K562 (cell line): ENCODE data around the gene TNFAIP3. TPM values are rescaled to one million over a fixed set of nuclear protein-coding genes. Genes with fewer than 3 reads are reported as not detected.
A peak's percentile ranks its signal among the peaks of the same experiment; 100 is the strongest.

Experiments
- ATAC-seq: fragments of 200-7000 bp; cut with Tn5 transposase; 3 replicates; pipeline ENCODE4 v1.9.1; 2020; ENCODE audit warnings: moderate library complexity
- BruUV-seq: library from RNA; stranded (reverse); fragments of 400-500 nt; replicated peaks from 2 replicates; lab custom pipeline; 2021; lab: Mats Ljungman, UMichigan
- CTCF ChIA-PET: fragments of 300-600 bp; formaldehyde crosslinking; extraction: SDS; loops from one replicate; lab custom pipeline; 2021; ENCODE audit warnings: low intra/inter-chr PET ratio; lab: Yijun Ruan, JAX
- POLR2A ChIA-PET: fragments of 300-600, 350-650 bp; sonication (Branson Sonifier 250); formaldehyde crosslinking; extraction: SDS; loops from one replicate; lab custom pipeline; 2021; ENCODE audit warnings: antibody characterized with exemption, inconsistent platforms; lab: Yijun Ruan, JAX
- DNase-seq, 4 experiments: peaks; one replicate each; pipeline versions ENCODE4 v3.0.0 to v3.0.0-alpha.2; 2011 to 2018; ENCODE audit warnings: low spot score in 3 of 4, mixed read lengths in 3 of 4; ENCODE audit errors: extremely low read depth in 1 of 4
- FAIRE-seq: peaks from 2 replicates; lab custom pipeline; 2011; peaks lifted over from hg19 to GRCh38; lab: Jason Lieb, UNC
- H2AFZ ChIP-seq: 2 replicates; pipeline ENCODE4 v1.6.0; 2011; ENCODE audit warnings: low read depth, low read length, control low read depth, inconsistent platforms
- H3K27ac ChIP-seq: fragments of 200-600 bp; 3 replicates; pipeline ENCODE4 v1.8.0; 2011; ENCODE audit warnings: low read depth, mild to moderate bottlenecking, control low read depth, inconsistent platforms, low read length, moderate library complexity, mixed read lengths; ENCODE audit errors: extremely low read depth
- H3K27me3 ChIP-seq, 2 experiments: fragments of 300-600 bp in 1 of 2; 2 replicates in 1 of 2; 3 replicates in 1 of 2; pipeline versions ENCODE4 v1.6.0 to v1.8.0; 2011; ENCODE audit warnings: inconsistent platforms in 2 of 2, low read length in 2 of 2, mild to moderate bottlenecking in 1 of 2, mixed read lengths in 1 of 2, moderate library complexity in 1 of 2; ENCODE audit not compliant: control insufficient read depth in 2 of 2, insufficient read depth in 2 of 2
- H3K36me3 ChIP-seq: fragments of 300-600 bp; 3 replicates; pipeline ENCODE4 v1.8.0; 2011; ENCODE audit warnings: mild to moderate bottlenecking, low read length, inconsistent platforms; ENCODE audit not compliant: control insufficient read depth, insufficient read depth
- H3K4me1 ChIP-seq, 2 experiments: fragments of 200-600 bp in 1 of 2; replicated peaks in 1 of 2; 2 replicates in 1 of 2; 3 replicates in 1 of 2; pipeline versions ENCODE4 v1.5.1 to v1.8.0; 2011; ENCODE audit warnings: inconsistent platforms in 2 of 2, low read length in 2 of 2, mild to moderate bottlenecking in 1 of 2, mixed read lengths in 1 of 2, moderate library complexity in 1 of 2; ENCODE audit not compliant: control insufficient read depth in 2 of 2, insufficient read depth in 2 of 2
- H3K4me2 ChIP-seq: 2 replicates; pipeline ENCODE4 v1.6.1; 2011; ENCODE audit warnings: low read length, control low read depth, inconsistent platforms, mixed read lengths; ENCODE audit not compliant: insufficient read depth
- H3K4me3 ChIP-seq: fragments of 200-600 bp; sonication (generic), shearing (Covaris generic); 2 replicates; pipeline ENCODE4 v1.5.1; 2016; ENCODE audit warnings: control low read depth, inconsistent platforms
- H3K79me2 ChIP-seq: fragments of 200-600 bp; 3 replicates; pipeline ENCODE4 v1.8.0; 2011; ENCODE audit warnings: low read length, inconsistent platforms; ENCODE audit not compliant: control insufficient read depth, insufficient read depth
- H3K9ac ChIP-seq, 2 experiments: 2 replicates each; pipeline versions ENCODE4 v1.6.0 to v1.6.1; 2011; ENCODE audit warnings: low read depth in 2 of 2, low read length in 2 of 2, control low read depth in 1 of 2, inconsistent platforms in 1 of 2, mild to moderate bottlenecking in 1 of 2, mixed read lengths in 1 of 2; ENCODE audit not compliant: insufficient read depth in 1 of 2
- H3K9me1 ChIP-seq: one replicate; pipeline ENCODE4 v1.6.0; 2011; ENCODE audit warnings: inconsistent platforms, mild to moderate bottlenecking, low read length, moderate library complexity; ENCODE audit not compliant: control insufficient read depth, insufficient read depth
- H3K9me3 ChIP-seq: replicated peaks from 2 replicates; pipeline ENCODE4 v1.5.1; 2011; ENCODE audit warnings: low read depth, low read length, inconsistent platforms; ENCODE audit not compliant: control insufficient read depth, insufficient read depth
- H4K20me1 ChIP-seq: replicated peaks from 2 replicates; pipeline ENCODE4 v1.6.1; 2011; ENCODE audit warnings: low read length, inconsistent platforms, mixed read lengths; ENCODE audit not compliant: control insufficient read depth, insufficient read depth
- CBX2 ChIP-seq: fragments of 200-600 bp; sonication (generic); IDR thresholded peaks from one replicate; pipeline ENCODE4 v1.6.1; 2012; ENCODE audit warnings: mild to moderate bottlenecking, low read length, inconsistent platforms; ENCODE audit not compliant: insufficient read depth, poor library complexity, severe bottlenecking
- CBX3 ChIP-seq, 2 experiments: IDR thresholded peaks; 1 replicate in 1 of 2; 2 replicates in 1 of 2; pipeline ENCODE4 v1.6.1; 2012; ENCODE audit warnings: inconsistent platforms in 2 of 2, low read length in 2 of 2, borderline replicate concordance in 1 of 2, control low read depth in 1 of 2
- CTCFL ChIP-seq: IDR thresholded peaks from 2 replicates; pipeline ENCODE4 v1.6.1; 2011; ENCODE audit warnings: borderline replicate concordance, low read depth, mild to moderate bottlenecking, moderate library complexity, low read length; ENCODE audit not compliant: insufficient read depth, poor library complexity, severe bottlenecking
- ERF ChIP-seq: fragments of 450-650 bp; formaldehyde crosslinking; IDR thresholded peaks from 2 replicates; pipeline ENCODE4 v1.4.0; 2020; ENCODE audit warnings: mild to moderate bottlenecking, mixed read lengths
- GABPA ChIP-seq: fragments of 200-800 bp; sonication (Bioruptor generic); conservative IDR thresholded peaks from 2 replicates; pipeline ENCODE4 v1.6.1; 2016; ENCODE audit warnings: low read depth, missing genetic modification characterization, missing compliant biosample characterization
- NR2F6 ChIP-seq: fragments of 450-650 bp; formaldehyde crosslinking; IDR thresholded peaks from 2 replicates; pipeline ENCODE4 v1.4.0; 2020; ENCODE audit warnings: mild to moderate bottlenecking
- NUFIP1 ChIP-seq: fragments of 450-650 bp; IDR thresholded peaks from 2 replicates; pipeline ENCODE4 v1.6.1; 2018; ENCODE audit not compliant: partially characterized antibody
- PKNOX1 ChIP-seq: fragments of 450-650 bp; IDR thresholded peaks from 2 replicates; pipeline ENCODE4 v1.6.1; 2016
- PYGO2 ChIP-seq: fragments of 450-650 bp; IDR thresholded peaks from 2 replicates; pipeline ENCODE4 v1.6.1; 2016; ENCODE audit warnings: mild to moderate bottlenecking, missing genetic modification characterization, moderate library complexity, missing compliant biosample characterization
- SP2 ChIP-seq: IDR thresholded peaks from 2 replicates; pipeline ENCODE4 v1.6.1; 2011; ENCODE audit warnings: mild to moderate bottlenecking, low read depth, low read length, moderate library complexity; ENCODE audit not compliant: poor library complexity, severe bottlenecking; ENCODE audit errors: extremely low read depth
- SREBF2 ChIP-seq: sonication (generic); formaldehyde crosslinking; IDR thresholded peaks from 2 replicates; pipeline ENCODE4 v1.4.0; 2020; ENCODE audit warnings: mild to moderate bottlenecking, missing genetic modification reagents
- SRSF3 ChIP-seq: fragments of 200-400 bp; formaldehyde crosslinking; IDR thresholded peaks from 2 replicates; pipeline ENCODE4 v1.6.1; 2016; ENCODE audit warnings: mild to moderate bottlenecking, low read length, moderate library complexity; ENCODE audit not compliant: insufficient read depth
- TFE3 ChIP-seq: fragments of 450-650 bp; formaldehyde crosslinking; IDR thresholded peaks from 2 replicates; pipeline ENCODE4 v1.4.0; 2020; ENCODE audit warnings: mild to moderate bottlenecking, mixed read lengths
- ZC3H4 ChIP-seq: sonication (generic); formaldehyde crosslinking; IDR thresholded peaks from 2 replicates; pipeline ENCODE4 v1.9.0; 2021; ENCODE audit warnings: missing genetic modification reagents, borderline replicate concordance
- ZFP1 ChIP-seq: fragments of 450-650 bp; formaldehyde crosslinking; IDR thresholded peaks from 2 replicates; pipeline ENCODE4 v1.4.0; 2020; ENCODE audit warnings: mild to moderate bottlenecking, mixed read lengths
- ZNF3 ChIP-seq: fragments of 250-450 bp; sonication (Bioruptor Pico); IDR thresholded peaks from 2 replicates; pipeline ENCODE4 v1.5.0; 2021; ENCODE audit warnings: mild to moderate bottlenecking, moderate library complexity
- ZNF511 ChIP-seq: sonication (generic); formaldehyde crosslinking; IDR thresholded peaks from 2 replicates; pipeline ENCODE4 v1.8.0; 2022; ENCODE audit warnings: mild to moderate bottlenecking, missing genetic modification reagents
- in situ Hi-C: fragments of 300-500 bp; cut with MboI; formaldehyde crosslinking; loops from 4 replicates; pipeline ENCODE4 v1.15.0; 2018; ENCODE audit warnings: inconsistent platforms, mixed read lengths
- intact Hi-C: fragments of 100-400 bp; cut with micrococcal nuclease; formaldehyde crosslinking; loops from 2 replicates; pipeline ENCODE4 v1.14.2; 2022
- polyA plus RNA-seq, 8 experiments: library from polyadenylated mRNA; depleted of rRNA in 4 of 8; stranded (reverse) in 5 of 8; unstranded in 3 of 8; fragments of >200 nt; fragmentation: Nextera tagmentation in 2 of 8; fragmentation: Illumina TruSeq in 1 of 8; extraction: Ambion mirVana in 2 of 8; extraction: Trizol in 1 of 8; gene quantifications; 2 replicates each; pipeline versions ENCODE4 v1.2.1 to v1.2.3, GENCODE V29; 2011 to 2014; ENCODE audit warnings: inconsistent platforms in 1 of 8, missing spikeins in 1 of 8
- total RNA-seq, 7 experiments: library from RNA; depleted of rRNA in 6 of 7; stranded (reverse); fragments of >200 nt in 6 of 7; fragmentation: Illumina TruSeq in 2 of 7; extraction: Trizol in 2 of 7; gene quantifications; 2 replicates each; pipeline versions ENCODE4 v1.2.1 to v1.2.3, GENCODE V29; 2011 to 2021; ENCODE audit warnings: low replicate concordance in 1 of 7

Gene TNFAIP3
- total and polyA plus RNA-seq, 9 of the 15 experiments (the other 6 are each of a cell fraction or from before 2014, with no cell fraction given), result 0.79 to 17.0 (median 6.4) TPM

- H3K9me3 ChIP-seq, result no peaks in the 10 kb centered on the region; the same call in 1 of the 2 replicates
- DNase-seq (no peak), FAIRE-seq (no peak), ATAC-seq (no peak)
- H3K9me1 ChIP-seq, result no peaks in the 10 kb centered on the region
- in situ Hi-C loops (no loop called here), intact Hi-C loops (no loop called here)
- ChIA-PET CTCF (interaction anchor here (0.7 kb wide), 1 partner anchor 119 kb away, joined by 3 read pairs; no protein-coding TSS in a partner anchor), POLR2A (no interaction called here)
- H3K4me2 ChIP-seq, result no peak overlapping the region
- BruUV-seq, result no TSS peak
- no peaks in the 10 kb centered on the region for H4K20me1 ChIP-seq
- no peaks in the 10 kb centered on the region for H3K36me3 ChIP-seq
- H3K9ac ChIP-seq, result no peak overlapping the region
- no peak overlapping the region; the same call in 2 of the 3 replicates for H3K27ac ChIP-seq
- H3K79me2 ChIP-seq, result no peaks in the 10 kb centered on the region
- H3K4me1 ChIP-seq, result peaks cover 6 to 27% of the 10 kb centered on the region in 2 experiments; a peak in 3 of 5 replicates
- H3K4me3 ChIP-seq, result no peak overlapping the region
- no peaks in the 10 kb centered on the region for H3K27me3 ChIP-seq
- H2AFZ ChIP-seq, result peak overlapping the region; percentile 83; the same call in 1 of the 2 replicates
- TF ChIP-seq CTCFL (no peak), CBX3 (IDR thresholded peaks at IDR 0.05; ENCODE audit: borderline replicate concordance in 1 of 2, low read length in 2 of 2) (no peak), ZFP1 (CRISPR knock-in tag) (no peak), TFE3 (CRISPR knock-in tag) (no peak), SREBF2 (CRISPR knock-in tag) (no peak), PKNOX1 (no peak), SRSF3 (no peak), ZNF511 (CRISPR knock-in tag) (no peak), NR2F6 (no peak), ZNF3 (no peak), SP2 (no peak), PYGO2 (tag) (no peak), CBX2 (no peak), ERF (CRISPR knock-in tag) (no peak), NUFIP1 (no peak), GABPA (no peak), ZC3H4 (CRISPR knock-in tag) (no peak)
These were observed 36.5 kb upstream of the TNFAIP3 start for GRCh38 chr6:137830511-137830911.
